ENCODE results near the gene GPX3. TPM values are rescaled to one million over a fixed set of nuclear protein-coding genes. Genes with fewer than 3 reads are reported as not detected.

Gene GPX3, protein sequence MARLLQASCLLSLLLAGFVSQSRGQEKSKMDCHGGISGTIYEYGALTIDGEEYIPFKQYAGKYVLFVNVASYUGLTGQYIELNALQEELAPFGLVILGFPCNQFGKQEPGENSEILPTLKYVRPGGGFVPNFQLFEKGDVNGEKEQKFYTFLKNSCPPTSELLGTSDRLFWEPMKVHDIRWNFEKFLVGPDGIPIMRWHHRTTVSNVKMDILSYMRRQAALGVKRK
- total RNA-seq (100 to 1,000 TPM; 216 to 224 TPM), polyA plus RNA-seq (ENCODE audit: insufficient read depth, low read depth, low replicate concordance) (119 TPM)
- long read RNA-seq, donor 1, transcript GPX3-201 (5 exons, 1,636 nt): major isoform, 14 of 15 reads
- long read RNA-seq, donor 1, partial matches to known transcripts: 0 of 15 reads
- long read RNA-seq, donor 1, other reads (novel, unspliced or antisense): 0 of 15 reads
- long read RNA-seq, donor 2, transcript GPX3-201 (5 exons, 1,636 nt): major isoform, 5 of 6 reads
- long read RNA-seq, donor 2, partial matches to known transcripts: 0 of 6 reads
- long read RNA-seq, donor 2, other reads (novel, unspliced or antisense): 0 of 6 reads

DNA sequence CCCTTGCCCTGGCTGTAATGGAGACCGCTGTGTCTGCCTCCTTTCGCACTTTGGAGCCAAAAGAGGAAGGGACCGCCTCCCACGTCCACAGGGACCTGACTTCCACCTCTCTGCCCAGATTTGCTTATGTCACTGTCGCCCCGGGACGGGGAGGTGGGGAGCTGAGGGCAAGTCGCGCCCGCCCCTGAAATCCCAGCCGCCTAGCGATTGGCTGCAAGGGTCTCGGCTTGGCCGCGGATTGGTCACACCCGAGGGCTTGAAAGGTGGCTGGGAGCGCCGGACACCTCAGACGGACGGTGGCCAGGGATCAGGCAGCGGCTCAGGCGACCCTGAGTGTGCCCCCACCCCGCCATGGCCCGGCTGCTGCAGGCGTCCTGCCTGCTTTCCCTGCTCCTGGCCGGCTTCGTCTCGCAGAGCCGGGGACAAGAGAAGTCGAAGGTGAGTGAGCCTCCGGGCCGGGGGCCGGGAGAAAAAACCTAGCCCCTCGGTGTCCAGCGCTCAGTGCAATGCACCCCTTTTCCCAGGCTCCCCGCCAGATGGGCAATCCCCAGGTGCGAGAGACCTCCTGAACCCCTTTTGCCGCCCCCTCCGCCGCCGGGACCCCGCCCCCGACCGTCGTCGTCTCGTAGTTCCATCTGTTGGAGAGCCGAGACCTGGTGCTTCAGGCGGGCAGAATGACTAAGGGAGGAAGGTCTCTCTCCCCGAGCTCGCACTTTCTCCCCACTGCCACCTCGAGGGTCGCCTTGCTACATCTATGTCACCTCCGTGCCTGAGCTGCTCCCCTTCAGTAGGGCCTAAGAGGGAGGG lies at the start of gene GPX3:
Gene GPX3 (plus strand): TSS at position 288 of the 807 bp plus-strand sequence. CDS start 64 bp downstream, at position 352.
- no peak for TF ChIP-seq CTCF (IDR thresholded peaks at IDR 0.05)
- peak; percentile 41 for TF ChIP-seq POLR2A (IDR thresholded peaks at IDR 0.05)
- peaks cover 41% of the 10 kb centered on the region for H3K4me1 ChIP-seq
- DNase-seq: peak; percentile 95
- no peaks in the 10 kb centered on the region for H3K9me3 ChIP-seq
- 5 to 21% methylated on average over 4 to 54 of the region's 54 CpGs for WGBS, 2 donors
- H3K4me3 ChIP-seq: peak within 1 kb of the TSS; percentile 70 to 76
- no peaks in the 10 kb centered on the region for H3K36me3 ChIP-seq (ENCODE audit: low read depth, missing control alignments)
- H3K27me3 ChIP-seq: no peaks in the 10 kb centered on the region
- intact Hi-C loops (cut with DNase I; ENCODE audit: low total_unique reads): no loop called here
- peak within 1 kb of the TSS; percentile 75 to 85 for H3K27ac ChIP-seq

DNA sequence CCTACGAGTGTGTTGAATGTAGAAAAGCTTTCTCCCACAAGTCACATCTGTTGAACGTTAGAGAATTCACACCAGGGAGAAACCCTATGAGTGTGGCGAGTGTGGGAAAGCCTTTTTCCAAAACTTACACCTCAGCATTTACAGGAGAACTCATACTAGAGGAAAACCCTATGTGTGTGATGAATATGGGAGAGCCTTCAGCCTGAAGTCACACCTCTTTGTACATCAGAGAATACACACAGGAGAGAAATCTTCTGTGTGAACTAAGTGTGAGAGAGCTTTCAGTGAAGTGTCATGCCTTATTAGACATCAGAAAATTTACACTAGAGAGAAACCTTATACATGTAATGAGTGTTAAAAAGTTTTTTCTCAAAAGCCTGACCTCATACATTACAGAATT lies 41.8 kb upstream of the GPX3 start:
- DNase-seq: no peak
- Histone ChIP-seq H3K27me3 (no peaks in the 10 kb centered on the region), H3K36me3 (ENCODE audit: low read depth, missing control alignments) (no peaks in the 10 kb centered on the region), H3K4me1 (no peaks in the 10 kb centered on the region), H3K27ac (no peak overlapping the region), H3K9me3 (no peaks in the 10 kb centered on the region), H3K4me3 (no peak overlapping the region)
- intact Hi-C loops (cut with DNase I; ENCODE audit: low total_unique reads): no loop called here
- WGBS, 2 donors: 63 to 68% methylated on average over 3 of the region's 3 CpGs
- TF ChIP-seq POLR2A (IDR thresholded peaks at IDR 0.05) (no peak), CTCF (IDR thresholded peaks at IDR 0.05) (no peak)

- no peaks in the 10 kb centered on the region for H3K9me3 ChIP-seq
- 84 to 87% methylated on average over 3 of the region's 3 CpGs for WGBS, 2 donors
- intact Hi-C loops (cut with DNase I; ENCODE audit: low total_unique reads): no loop called here
- no peak overlapping the region for H3K27ac ChIP-seq
- H3K27me3 ChIP-seq: no peaks in the 10 kb centered on the region
- TF ChIP-seq CTCF (IDR thresholded peaks at IDR 0.05): no peak
- TF ChIP-seq POLR2A (IDR thresholded peaks at IDR 0.05): no peak
- H3K36me3 ChIP-seq (ENCODE audit: low read depth, missing control alignments): no peaks in the 10 kb centered on the region
- no peaks in the 10 kb centered on the region for H3K4me1 ChIP-seq
- H3K4me3 ChIP-seq: no peak overlapping the region
- no peak for DNase-seq
Measured at GRCh38 chr5:150987746-150988145, 32.6 kb upstream of the GPX3 start.

GRCh38 chr5:150989695-150990094 lies 30.7 kb upstream of the GPX3 start:
- no peak for TF ChIP-seq CTCF (IDR thresholded peaks at IDR 0.05)
- no peak for TF ChIP-seq POLR2A (IDR thresholded peaks at IDR 0.05)
- no peaks in the 10 kb centered on the region for H3K36me3 ChIP-seq (ENCODE audit: low read depth, missing control alignments)
- no peak for DNase-seq
- H3K27me3 ChIP-seq: no peaks in the 10 kb centered on the region
- H3K4me1 ChIP-seq: no peaks in the 10 kb centered on the region
- WGBS, 2 donors: 81 to 82% methylated on average over 3 of the region's 3 CpGs
- intact Hi-C loops (cut with DNase I; ENCODE audit: low total_unique reads): no loop called here
- H3K4me3 ChIP-seq: no peak overlapping the region
- H3K9me3 ChIP-seq: no peaks in the 10 kb centered on the region
- no peak overlapping the region for H3K27ac ChIP-seq

Measured in testis (tissue), 5 donors.